Panc1 (cell line): ENCODE data around the gene MLLT3.

Experiments
- POLR2AphosphoS5 ChIP-seq: IDR thresholded peaks from 2 replicates; pipeline ENCODE4 v1.6.1; 2012; ENCODE audit warnings: mild to moderate bottlenecking, low read depth, low read length, moderate library complexity
- REST ChIP-seq, 2 experiments: IDR thresholded peaks; 2 replicates each; pipeline ENCODE4 v1.6.1; 2011 to 2012; ENCODE audit warnings: low read depth in 2 of 2, control low read depth in 1 of 2, low read length in 1 of 2, mild to moderate bottlenecking in 1 of 2, moderate library complexity in 1 of 2; ENCODE audit not compliant: insufficient read depth in 1 of 2
- SIN3A ChIP-seq: IDR thresholded peaks from 2 replicates; pipeline ENCODE4 v1.6.1; 2012; ENCODE audit warnings: low read depth, mild to moderate bottlenecking, low read length, moderate library complexity, borderline replicate concordance; ENCODE audit not compliant: insufficient read depth
- TCF7L2 ChIP-seq: IDR thresholded peaks from 2 replicates; pipeline ENCODE4 v1.6.1; 2011; ENCODE audit warnings: mild to moderate bottlenecking, low read depth, low read length, inconsistent platforms
- TF ChIP-seq, protein P1 (sequence below): fragments of 450-650 bp; IDR thresholded peaks from 2 replicates; pipeline ENCODE4 v1.5.1; 2017; ENCODE audit warnings: mild to moderate bottlenecking

- TF ChIP-seq, protein P1, sequence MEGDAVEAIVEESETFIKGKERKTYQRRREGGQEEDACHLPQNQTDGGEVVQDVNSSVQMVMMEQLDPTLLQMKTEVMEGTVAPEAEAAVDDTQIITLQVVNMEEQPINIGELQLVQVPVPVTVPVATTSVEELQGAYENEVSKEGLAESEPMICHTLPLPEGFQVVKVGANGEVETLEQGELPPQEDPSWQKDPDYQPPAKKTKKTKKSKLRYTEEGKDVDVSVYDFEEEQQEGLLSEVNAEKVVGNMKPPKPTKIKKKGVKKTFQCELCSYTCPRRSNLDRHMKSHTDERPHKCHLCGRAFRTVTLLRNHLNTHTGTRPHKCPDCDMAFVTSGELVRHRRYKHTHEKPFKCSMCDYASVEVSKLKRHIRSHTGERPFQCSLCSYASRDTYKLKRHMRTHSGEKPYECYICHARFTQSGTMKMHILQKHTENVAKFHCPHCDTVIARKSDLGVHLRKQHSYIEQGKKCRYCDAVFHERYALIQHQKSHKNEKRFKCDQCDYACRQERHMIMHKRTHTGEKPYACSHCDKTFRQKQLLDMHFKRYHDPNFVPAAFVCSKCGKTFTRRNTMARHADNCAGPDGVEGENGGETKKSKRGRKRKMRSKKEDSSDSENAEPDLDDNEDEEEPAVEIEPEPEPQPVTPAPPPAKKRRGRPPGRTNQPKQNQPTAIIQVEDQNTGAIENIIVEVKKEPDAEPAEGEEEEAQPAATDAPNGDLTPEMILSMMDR: no peak
- TF ChIP-seq SIN3A (no peak), POLR2AphosphoS5 (no peak), REST (IDR thresholded peaks at IDR 0.05; ENCODE audit: insufficient read depth in 1 of 2, low read depth in 2 of 2, low read length in 1 of 2) (no peak), TCF7L2 (no peak)
Observed at GRCh38 chr9:20310024-20310423, 312.3 kb downstream of the MLLT3 start.
